A673 (cell line): Measurements from ENCODE around the gene RNFT2. TPM values are rescaled to one million over a fixed set of nuclear protein-coding genes. Genes with fewer than 3 reads are reported as not detected.

Experiments used
- BruUV-seq: library from RNA; stranded (reverse); fragments of 400-500 nt; replicated peaks from 2 replicates; lab custom pipeline; 2021; lab: Mats Ljungman, UMichigan
- CTCF ChIA-PET: fragments of 300-600 bp; sonication (Branson Sonifier 250); formaldehyde crosslinking; loops from one replicate; lab custom pipeline; 2022; ENCODE audit warnings: antibody characterized with exemption; lab: Charles Lee
- POLR2A ChIA-PET: fragments of 300-600 bp; sonication (Branson Sonifier 250); formaldehyde crosslinking; loops from one replicate; lab custom pipeline; 2022; ENCODE audit warnings: antibody characterized with exemption; ENCODE audit not compliant: low non-redundant PET; lab: Charles Lee
- DNase-seq: peaks from one replicate; pipeline ENCODE4 v3.0.0-alpha.2; 2015; ENCODE audit warnings: low spot score
- H3K27ac ChIP-seq: fragments of 200-600 bp; sonication (generic); 2 replicates; pipeline ENCODE4 v1.5.1; 2016; ENCODE audit warnings: mixed run types, low read depth, mild to moderate bottlenecking, mixed read lengths, antibody characterized with exemption, low read length; ENCODE audit not compliant: poor library complexity, severe bottlenecking
- H3K27me3 ChIP-seq: fragments of 200-600 bp; sonication (generic); replicated peaks from 2 replicates; pipeline ENCODE4 v1.6.1; 2017; ENCODE audit warnings: mixed run types, low read depth, mild to moderate bottlenecking, mixed read lengths, antibody characterized with exemption, low read length; ENCODE audit not compliant: insufficient read depth, poor library complexity
- H3K36me3 ChIP-seq: fragments of 200-600 bp; sonication (generic); 2 replicates; pipeline ENCODE4 v1.6.1; 2016; ENCODE audit warnings: mixed run types, mild to moderate bottlenecking, mixed read lengths, antibody characterized with exemption, low read length; ENCODE audit not compliant: insufficient read depth, poor library complexity, severe bottlenecking
- H3K4me1 ChIP-seq: fragments of 200-600 bp; sonication (generic); 2 replicates; pipeline ENCODE4 v1.6.1; 2017; ENCODE audit warnings: mixed run types, mild to moderate bottlenecking, mixed read lengths, antibody characterized with exemption, low read length; ENCODE audit not compliant: insufficient read depth, poor library complexity, severe bottlenecking
- H3K4me3 ChIP-seq: fragments of 200-600 bp; sonication (generic); 2 replicates; pipeline ENCODE4 v1.5.1; 2016; ENCODE audit warnings: low read depth, mixed run types, mild to moderate bottlenecking, mixed read lengths, low read length; ENCODE audit not compliant: poor library complexity, severe bottlenecking
- H3K9me3 ChIP-seq: fragments of 200-600 bp; sonication (generic); 2 replicates; pipeline ENCODE4 v1.6.1; 2016; ENCODE audit warnings: mixed run types, low read depth, mild to moderate bottlenecking, mixed read lengths, antibody characterized with exemption, low read length; ENCODE audit not compliant: poor library complexity, severe bottlenecking
- EZH2 ChIP-seq: fragments of 200-600 bp; sonication (generic); IDR thresholded peaks from 2 replicates; pipeline ENCODE4 v1.6.1; 2017; ENCODE audit warnings: borderline replicate concordance, low read depth, mild to moderate bottlenecking, mixed read lengths, antibody characterized with exemption, low read length; ENCODE audit not compliant: poor library complexity, severe bottlenecking
- intact Hi-C: fragments of 100-400 bp; cut with micrococcal nuclease; formaldehyde crosslinking; loops from one replicate; pipeline ENCODE4 v1.10.0; 2022; ENCODE audit not compliant: unreplicated experiment
- total RNA-seq: library from RNA; stranded (reverse); gene quantifications from 2 replicates; pipeline ENCODE4 v1.2.3, GENCODE V29; 2021
- TF ChIP-seq, protein P1 (sequence below): fragments of 300-800, 200-600 bp; sonication (generic); conservative IDR thresholded peaks from 2 replicates; pipeline ENCODE4 v1.5.1; 2017; ENCODE audit warnings: low read depth, mild to moderate bottlenecking, antibody characterized with exemption, low read length, moderate library complexity, mixed read lengths

The RNFT2 gene
- total RNA-seq, 1 experiment from 2014 or later: 36.4 TPM

- ChIA-PET POLR2A (no interaction called here), CTCF (no interaction called here)
- TF ChIP-seq, protein P1, sequence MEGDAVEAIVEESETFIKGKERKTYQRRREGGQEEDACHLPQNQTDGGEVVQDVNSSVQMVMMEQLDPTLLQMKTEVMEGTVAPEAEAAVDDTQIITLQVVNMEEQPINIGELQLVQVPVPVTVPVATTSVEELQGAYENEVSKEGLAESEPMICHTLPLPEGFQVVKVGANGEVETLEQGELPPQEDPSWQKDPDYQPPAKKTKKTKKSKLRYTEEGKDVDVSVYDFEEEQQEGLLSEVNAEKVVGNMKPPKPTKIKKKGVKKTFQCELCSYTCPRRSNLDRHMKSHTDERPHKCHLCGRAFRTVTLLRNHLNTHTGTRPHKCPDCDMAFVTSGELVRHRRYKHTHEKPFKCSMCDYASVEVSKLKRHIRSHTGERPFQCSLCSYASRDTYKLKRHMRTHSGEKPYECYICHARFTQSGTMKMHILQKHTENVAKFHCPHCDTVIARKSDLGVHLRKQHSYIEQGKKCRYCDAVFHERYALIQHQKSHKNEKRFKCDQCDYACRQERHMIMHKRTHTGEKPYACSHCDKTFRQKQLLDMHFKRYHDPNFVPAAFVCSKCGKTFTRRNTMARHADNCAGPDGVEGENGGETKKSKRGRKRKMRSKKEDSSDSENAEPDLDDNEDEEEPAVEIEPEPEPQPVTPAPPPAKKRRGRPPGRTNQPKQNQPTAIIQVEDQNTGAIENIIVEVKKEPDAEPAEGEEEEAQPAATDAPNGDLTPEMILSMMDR: no peak
- no peak for TF ChIP-seq EZH2
- peaks cover 10% of the 10 kb centered on the region for H3K27me3 ChIP-seq
- no peaks in the 10 kb centered on the region for H3K4me1 ChIP-seq
- H3K9me3 ChIP-seq: no peaks in the 10 kb centered on the region
- intact Hi-C loops: no loop called here
- H3K36me3 ChIP-seq: no peaks in the 10 kb centered on the region
- BruUV-seq: no TSS peak
- H3K27ac ChIP-seq: no peak overlapping the region
- no peak for DNase-seq
- H3K4me3 ChIP-seq: no peak overlapping the region
Observed at GRCh38 chr12:116901612-116902011, 163.5 kb downstream of the RNFT2 start.

Other genes starting within 250 kb of the RNFT2 start
- gene MAP1LC3B2, start 178.9 kb upstream of the RNFT2 start, total RNA-seq: 1.7 and 3.9 TPM in 2 replicates
- gene SPRING1, start 246 bp upstream of the RNFT2 start, total RNA-seq: 21.3 and 23.0 TPM in 2 replicates
- 0.17 and 0.37 TPM in 2 replicates for gene HRK, start 143.1 kb downstream of the RNFT2 start, total RNA-seq
- gene FBXW8, start 172.6 kb downstream of the RNFT2 start, total RNA-seq: 14.8 and 17.0 TPM in 2 replicates